ENCODE data around the gene RBL2. TPM values are rescaled to one million over a fixed set of nuclear protein-coding genes. Genes with fewer than 3 reads are reported as not detected.

The RBL2 gene
- total and polyA plus RNA-seq, 2 of the 13 experiments (the other 11 are each of a cell fraction or from before 2014, with no cell fraction given), result 41.2 to 60.9 TPM

- TF ChIP-seq MAZ (IDR thresholded peaks at IDR 0.05; ENCODE audit: borderline replicate concordance, low read depth, low read length), result no peak
- TF ChIP-seq MAZ (CRISPR knock-in tag; IDR thresholded peaks at IDR 0.05; ENCODE audit: low read depth), result no peak
- no peak for TF ChIP-seq GZF1 (CRISPR knock-in tag; IDR thresholded peaks at IDR 0.05)
- TF ChIP-seq STAG1 (CRISPR knock-in tag; IDR thresholded peaks at IDR 0.05), result no peak
- no peak for TF ChIP-seq PCBP2 (optimal IDR thresholded peaks at IDR 0.05; ENCODE audit: low read depth, low read length, poor library complexity, severe bottlenecking)
- no peak for TF ChIP-seq ZNF644 (CRISPR knock-in tag; IDR thresholded peaks at IDR 0.05; ENCODE audit: low read depth)
- TF ChIP-seq ZNF496 (CRISPR knock-in tag; IDR thresholded peaks at IDR 0.05; ENCODE audit: insufficient replicate concordance), result no peak
- TF ChIP-seq BHLHE40 (IDR thresholded peaks at IDR 0.05; ENCODE audit: low read length), result no peak
- TF ChIP-seq THAP9 (CRISPR knock-in tag; IDR thresholded peaks at IDR 0.05; ENCODE audit: borderline replicate concordance), result peak; percentile 68; the same call in 1 of the 2 replicates
- TF ChIP-seq HMGXB4 (CRISPR knock-in tag; IDR thresholded peaks at IDR 0.05; ENCODE audit: borderline replicate concordance in 1 of 2, low read depth in 1 of 2), result peak in 1 of 2 experiments; percentile 29; a peak in 2 of 4 replicates
- TF ChIP-seq NFYC (CRISPR knock-in tag; IDR thresholded peaks at IDR 0.05), result peak; percentile 86
- no peak for TF ChIP-seq ATF1 (CRISPR knock-in tag; IDR thresholded peaks at IDR 0.05)
- TF ChIP-seq KDM1A (CRISPR knock-in tag; IDR thresholded peaks at IDR 0.05), result no peak
- TF ChIP-seq ZBTB26 (CRISPR knock-in tag; IDR thresholded peaks at IDR 0.05; ENCODE audit: borderline replicate concordance), result no peak
- TF ChIP-seq MTA1 (CRISPR knock-in tag; IDR thresholded peaks at IDR 0.05; ENCODE audit: borderline replicate concordance), result no peak
- no peak for TF ChIP-seq BRD4 (CRISPR knock-in tag; IDR thresholded peaks at IDR 0.05)
- no peak for TF ChIP-seq SIN3B (IDR thresholded peaks at IDR 0.05; ENCODE audit: low read length)
- no peak for TF ChIP-seq E2F2 (CRISPR knock-in tag; IDR thresholded peaks at IDR 0.05; ENCODE audit: borderline replicate concordance)
Observed at GRCh38 chr16:53435066-53435688, 906 bp downstream of the RBL2 start (continued).

Data from HepG2 (cell line).